HG03521 (cell line): ENCODE results near the gene MGAT2.
"Not testable (repeated sequence)": the region's sequence is repeated elsewhere in the genome, so short reads cannot be mapped to it uniquely, and the experiment has no call there.

Source experiments
- ATAC-seq: cut with Tn5 transposase; IDR thresholded peaks from one replicate; pipeline ENCODE4 v1.9.1; 2021; ENCODE audit warnings: mild to moderate bottlenecking, moderate library complexity; ENCODE audit not compliant: unreplicated experiment

MGAT2 gene

DNA sequence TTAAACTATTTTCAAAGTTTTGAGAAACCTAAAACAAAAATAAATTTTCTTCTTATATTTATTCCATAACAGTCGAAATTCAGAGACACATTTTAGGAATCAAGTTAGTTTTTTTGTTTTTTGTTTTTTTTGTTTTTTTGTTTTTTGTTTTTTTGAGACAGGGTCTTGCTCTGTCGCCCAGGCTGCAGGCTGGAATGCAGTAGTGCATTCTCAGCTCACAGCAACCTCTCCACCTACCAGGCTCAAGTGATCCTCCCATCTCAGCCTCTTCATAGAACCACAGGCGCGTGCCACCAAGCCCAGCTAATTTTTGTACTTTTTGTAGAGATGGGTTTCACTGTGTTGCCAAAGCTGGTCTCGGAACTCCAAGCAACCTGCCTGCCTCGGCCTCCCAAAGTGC is 32.9 kb downstream of the MGAT2 start:
- no peak for ATAC-seq

DNA sequence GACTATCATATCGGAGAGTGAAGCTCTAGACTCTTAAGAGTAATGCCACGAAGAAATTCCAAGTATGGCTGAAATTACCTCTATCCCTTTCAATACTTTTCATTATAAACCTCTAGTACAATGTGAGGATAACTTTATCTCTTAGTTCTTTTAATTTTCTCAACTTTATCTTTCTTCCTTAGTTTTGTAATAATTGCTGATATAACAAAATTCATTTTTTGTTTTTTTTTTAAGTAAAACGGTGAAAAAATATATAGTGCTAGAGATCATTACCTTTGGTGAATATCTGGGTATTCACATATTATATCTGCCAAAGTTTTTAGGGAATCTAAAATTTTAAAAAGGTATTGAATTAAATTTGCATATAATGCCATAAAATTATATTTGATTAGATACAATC is 33.9 kb downstream of the MGAT2 start:
- ATAC-seq = no peak

DNA sequence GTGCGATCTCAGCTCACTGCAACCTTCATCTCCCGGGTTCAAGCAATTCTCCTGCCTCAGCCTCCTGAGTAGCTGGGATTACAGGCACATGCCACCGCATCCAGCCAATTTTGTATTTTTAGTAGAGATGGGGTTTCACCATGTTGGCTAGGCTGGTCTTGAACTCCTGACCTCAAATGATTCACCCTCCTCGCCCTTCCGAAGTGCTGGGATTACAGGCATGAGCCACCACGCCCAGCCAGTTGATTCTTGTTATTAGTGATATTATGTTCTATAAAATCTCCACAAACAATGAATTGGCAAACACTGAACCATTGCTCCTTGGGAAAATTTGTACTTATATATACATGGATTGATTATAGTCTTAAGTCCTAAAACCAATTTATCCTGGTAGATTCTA is 36.9 kb downstream of the MGAT2 start:
- ATAC-seq = not testable (repeated sequence)

DNA sequence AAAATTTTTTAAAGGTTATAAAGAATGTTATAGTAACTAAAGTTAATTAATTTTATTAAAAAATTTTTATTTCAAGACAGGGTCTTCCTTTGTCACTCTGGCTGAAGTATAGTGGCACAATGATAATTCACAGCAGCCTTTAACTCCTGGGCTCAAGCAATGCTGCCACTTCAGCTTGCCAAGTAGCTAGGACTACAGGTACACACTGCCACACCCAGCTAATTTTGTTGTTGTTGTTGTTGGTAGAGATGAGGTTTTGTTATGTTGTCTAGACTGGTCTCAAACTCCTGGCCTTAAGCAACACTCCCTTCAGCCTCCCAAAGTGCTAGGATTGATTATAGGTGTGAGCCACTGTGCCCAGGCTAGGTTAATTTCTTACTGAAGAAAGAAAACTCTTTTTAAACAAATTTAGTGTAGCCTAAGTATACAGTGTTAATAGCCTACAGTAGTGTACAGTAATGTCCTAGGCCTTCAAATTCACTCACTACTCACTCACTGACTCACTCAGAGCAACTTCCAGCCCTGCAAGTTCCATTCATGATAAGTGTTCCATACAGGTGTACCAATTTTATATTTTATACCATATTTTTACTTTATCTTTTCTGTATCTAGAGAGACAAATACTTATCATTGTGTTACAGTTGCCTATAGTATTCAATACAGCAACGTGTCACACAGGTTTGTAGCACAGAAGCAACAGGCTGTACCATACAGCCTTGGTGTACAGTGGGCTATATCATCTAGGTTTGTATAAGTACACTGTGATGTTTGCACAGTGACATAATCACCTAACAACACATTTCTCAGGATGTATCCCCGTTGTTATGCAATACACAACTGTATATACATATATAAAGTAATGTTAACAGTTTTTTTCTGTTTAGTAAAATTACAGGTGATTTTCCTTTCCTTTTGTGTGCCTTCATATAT is 39.2 kb downstream of the MGAT2 start:
- ATAC-seq = no peak

DNA sequence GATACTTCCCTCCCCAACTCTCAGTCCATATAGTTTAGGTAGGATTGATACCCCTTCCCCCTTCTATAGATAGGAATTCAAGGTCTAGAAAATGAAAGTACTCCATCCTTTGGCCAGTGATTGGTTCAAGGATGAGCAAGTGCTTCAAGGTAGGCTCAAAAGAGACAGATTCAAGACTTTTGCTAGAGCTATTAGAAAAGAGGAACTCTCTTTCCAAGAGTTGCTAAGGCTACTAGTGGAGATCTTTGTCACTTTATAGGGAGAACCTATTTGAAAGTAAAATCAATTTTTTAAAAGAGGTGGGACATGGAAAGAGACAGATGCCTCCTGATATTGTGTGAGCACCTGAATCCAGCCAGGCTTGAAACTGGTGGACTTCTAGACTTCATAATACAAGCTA is 49.9 kb downstream of the MGAT2 start:
- ATAC-seq = no peak
